Liver (tissue), 9 donors: Measurements from ENCODE around the gene KCNJ10. TPM values are rescaled to one million over a fixed set of nuclear protein-coding genes. Genes with fewer than 3 reads are reported as not detected.

Experiments
- DNase-seq: peaks from one replicate; pipeline ENCODE4 v3.0.0-alpha.2; 2017; ENCODE audit warnings: low spot score
- H3K27ac ChIP-seq, 2 donors: one replicate each; pipeline ENCODE4 v1.7.0; 2013; ENCODE audit warnings: inconsistent platforms in 2 of 2, low read length in 2 of 2, control low read depth in 1 of 2, low read depth in 1 of 2, mild to moderate bottlenecking in 1 of 2
- H3K27me3 ChIP-seq, 4 donors: one replicate each; pipeline versions ENCODE4 v1.6.1 to v1.7.0; 2013; ENCODE audit warnings: low read length in 3 of 4, inconsistent platforms in 1 of 4, mild to moderate bottlenecking in 1 of 4, moderate library complexity in 1 of 4; ENCODE audit not compliant: control insufficient read depth in 4 of 4, insufficient read depth in 4 of 4
- H3K36me3 ChIP-seq, 4 donors: one replicate each; pipeline versions ENCODE4 v1.6.1 to v1.7.0; 2013; ENCODE audit warnings: low read length in 3 of 4, mild to moderate bottlenecking in 3 of 4, low read depth in 1 of 4, moderate library complexity in 1 of 4; ENCODE audit not compliant: control insufficient read depth in 4 of 4, insufficient read depth in 3 of 4
- H3K4me1 ChIP-seq, 4 donors: one replicate each; pipeline versions ENCODE4 v1.6.1 to v1.7.0; 2013; ENCODE audit warnings: low read length in 3 of 4, mild to moderate bottlenecking in 3 of 4, moderate library complexity in 1 of 4; ENCODE audit not compliant: control insufficient read depth in 4 of 4, insufficient read depth in 4 of 4
- H3K4me3 ChIP-seq, 3 donors: one replicate each; pipeline versions ENCODE4 v1.6.1 to v1.7.0; 2013; ENCODE audit warnings: low read length in 3 of 3, control low read depth in 1 of 3, low read depth in 1 of 3, mild to moderate bottlenecking in 1 of 3
- H3K9ac ChIP-seq, 2 donors: one replicate each; pipeline ENCODE4 v1.7.0; 2013; ENCODE audit warnings: low read length in 2 of 2, mild to moderate bottlenecking in 2 of 2, moderate library complexity in 2 of 2, control low read depth in 1 of 2, low read depth in 1 of 2
- H3K9me3 ChIP-seq, 4 donors: one replicate each; pipeline versions ENCODE4 v1.6.1 to v1.7.0; 2013; ENCODE audit warnings: low read length in 3 of 4; ENCODE audit not compliant: control insufficient read depth in 4 of 4
- EGR1 ChIP-seq, 2 donors: IDR thresholded peaks; 2 replicates each; pipeline ENCODE4 v1.6.1; 2016 to 2018; ENCODE audit warnings: antibody characterized with exemption in 2 of 2, low read depth in 2 of 2
- FOXA1 ChIP-seq: IDR thresholded peaks from 2 replicates; pipeline ENCODE4 v1.6.1; 2016; ENCODE audit warnings: antibody characterized with exemption
- FOXA2 ChIP-seq: IDR thresholded peaks from 2 replicates; pipeline ENCODE4 v1.6.1; 2016; ENCODE audit warnings: antibody characterized with exemption
- GABPA ChIP-seq, 2 donors: IDR thresholded peaks in 1 of 2; conservative IDR thresholded peaks in 1 of 2; 2 replicates each; pipeline ENCODE4 v1.6.1; 2016; ENCODE audit warnings: antibody characterized with exemption in 2 of 2, mild to moderate bottlenecking in 1 of 2, moderate library complexity in 1 of 2
- HNF4A ChIP-seq, 2 donors: conservative IDR thresholded peaks; 2 replicates each; pipeline ENCODE4 v1.6.1; 2016; ENCODE audit warnings: antibody characterized with exemption in 2 of 2, mild to moderate bottlenecking in 2 of 2
- HNF4G ChIP-seq: IDR thresholded peaks from 2 replicates; pipeline ENCODE4 v1.6.1; 2016; ENCODE audit warnings: antibody characterized with exemption
- JUND ChIP-seq, 2 donors: IDR thresholded peaks; 2 replicates each; pipeline ENCODE4 v1.6.1; 2016; ENCODE audit warnings: antibody characterized with exemption in 2 of 2
- NR2F2 ChIP-seq: IDR thresholded peaks from 2 replicates; pipeline ENCODE4 v1.6.1; 2016; ENCODE audit warnings: antibody characterized with exemption
- RAD21 ChIP-seq, 2 donors: IDR thresholded peaks; 2 replicates each; pipeline ENCODE4 v1.6.1; 2016; ENCODE audit warnings: antibody characterized with exemption in 2 of 2, mild to moderate bottlenecking in 2 of 2
- RXRA ChIP-seq, 2 donors: IDR thresholded peaks; 2 replicates each; pipeline ENCODE4 v1.6.1; 2017 to 2018; ENCODE audit warnings: antibody characterized with exemption in 2 of 2, mild to moderate bottlenecking in 1 of 2
- TAF1 ChIP-seq: conservative IDR thresholded peaks from 2 replicates; pipeline ENCODE4 v1.6.1; 2016; ENCODE audit warnings: antibody characterized with exemption, mild to moderate bottlenecking
- YY1 ChIP-seq: IDR thresholded peaks from 2 replicates; pipeline ENCODE4 v1.6.1; 2016; ENCODE audit warnings: antibody characterized with exemption, mild to moderate bottlenecking
- WGBS: extraction: QIAGEN DNeasy Blood & Tissue Kit; methylation state at CpG from one replicate; pipeline ENCODE4 v1.1.7; 2013; 5-methylcytosine and 5-hydroxymethylcytosine counted together
- polyA plus RNA-seq, 2 donors: library from polyadenylated mRNA; stranded (reverse) in 1 of 2; unstranded in 1 of 2; fragments of 200-250 nt in 1 of 2; fragments of >200 nt in 1 of 2; fragmentation: Nextera tagmentation in 1 of 2; extraction: Ambion mirVana in 1 of 2; gene quantifications; one replicate each; pipeline versions ENCODE4 v1.2.1 to v1.2.3, GENCODE V29; 2013 to 2015
- total RNA-seq, 2 donors: library from RNA; depleted of rRNA; stranded (reverse); fragments of >200 nt; gene quantifications; one replicate each; pipeline ENCODE4 v1.2.3, GENCODE V29; 2014
- TF ChIP-seq, protein P1 (sequence below): IDR thresholded peaks from 2 replicates; pipeline ENCODE4 v1.6.1; 2016; ENCODE audit warnings: antibody characterized with exemption, mild to moderate bottlenecking
- TF ChIP-seq, protein P2 (sequence below): IDR thresholded peaks from 2 replicates; pipeline ENCODE4 v1.6.1; 2016; ENCODE audit warnings: antibody characterized with exemption
- TF ChIP-seq, protein P3 (sequence below): fragments of 150-350 bp; IDR thresholded peaks from 2 replicates; pipeline ENCODE4 v1.5.1; 2017; ENCODE audit warnings: improper control_type of control experiment, low read depth, low read length; ENCODE audit not compliant: missing input control
- TF ChIP-seq, protein P4 (sequence below): IDR thresholded peaks from 2 replicates; pipeline ENCODE4 v1.6.1; 2016; ENCODE audit warnings: antibody characterized with exemption
- TF ChIP-seq, protein P5 (sequence below): IDR thresholded peaks from 2 replicates; pipeline ENCODE4 v1.6.1; 2016; ENCODE audit warnings: antibody characterized with exemption
- donor health status: healthy.
- donor health status: healthy.
- donor health status: healthy.
- donor health status: healthy.
- donor health status: healthy.

The KCNJ10 gene
- total and polyA plus RNA-seq, 4 donors = 0.48 to 1.6 (median 0.52) TPM

DNA sequence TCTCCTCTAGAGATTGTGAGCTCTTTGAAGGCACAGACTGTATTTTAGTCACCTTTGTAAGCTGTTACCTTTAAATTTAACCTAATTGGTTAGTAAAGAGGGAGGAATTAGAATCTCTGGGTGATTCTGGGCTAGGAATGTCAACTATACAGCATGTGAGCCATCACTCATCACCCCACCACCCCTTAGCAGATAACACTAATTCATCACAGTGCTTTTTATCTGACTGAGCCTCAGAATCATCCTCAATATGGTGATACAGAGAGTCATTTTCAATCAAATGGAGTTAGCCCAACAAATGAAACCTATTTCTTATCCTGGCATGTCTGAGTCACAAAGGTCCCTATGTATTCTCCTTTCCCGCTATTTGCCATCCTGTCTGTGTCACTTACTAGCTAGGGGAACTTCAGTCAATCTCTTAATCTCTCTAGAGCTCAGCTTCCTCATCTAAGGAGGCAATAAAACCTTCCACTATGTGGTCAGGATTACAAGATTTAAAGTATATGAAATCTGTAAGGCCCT, 13.3 kb downstream of the KCNJ10 start:
- no peak for DNase-seq
- H3K27me3 ChIP-seq = no peaks in the 10 kb centered on the region
- no peaks in the 10 kb centered on the region for H3K9me3 ChIP-seq
- no peak overlapping the region for H3K4me3 ChIP-seq
- no peaks in the 10 kb centered on the region for H3K36me3 ChIP-seq
- H3K27ac ChIP-seq = no peak overlapping the region
- WGBS = 72% methylated on average over 1 of the region's 1 CpG
- no peak overlapping the region for H3K9ac ChIP-seq
- TF ChIP-seq, protein P1, sequence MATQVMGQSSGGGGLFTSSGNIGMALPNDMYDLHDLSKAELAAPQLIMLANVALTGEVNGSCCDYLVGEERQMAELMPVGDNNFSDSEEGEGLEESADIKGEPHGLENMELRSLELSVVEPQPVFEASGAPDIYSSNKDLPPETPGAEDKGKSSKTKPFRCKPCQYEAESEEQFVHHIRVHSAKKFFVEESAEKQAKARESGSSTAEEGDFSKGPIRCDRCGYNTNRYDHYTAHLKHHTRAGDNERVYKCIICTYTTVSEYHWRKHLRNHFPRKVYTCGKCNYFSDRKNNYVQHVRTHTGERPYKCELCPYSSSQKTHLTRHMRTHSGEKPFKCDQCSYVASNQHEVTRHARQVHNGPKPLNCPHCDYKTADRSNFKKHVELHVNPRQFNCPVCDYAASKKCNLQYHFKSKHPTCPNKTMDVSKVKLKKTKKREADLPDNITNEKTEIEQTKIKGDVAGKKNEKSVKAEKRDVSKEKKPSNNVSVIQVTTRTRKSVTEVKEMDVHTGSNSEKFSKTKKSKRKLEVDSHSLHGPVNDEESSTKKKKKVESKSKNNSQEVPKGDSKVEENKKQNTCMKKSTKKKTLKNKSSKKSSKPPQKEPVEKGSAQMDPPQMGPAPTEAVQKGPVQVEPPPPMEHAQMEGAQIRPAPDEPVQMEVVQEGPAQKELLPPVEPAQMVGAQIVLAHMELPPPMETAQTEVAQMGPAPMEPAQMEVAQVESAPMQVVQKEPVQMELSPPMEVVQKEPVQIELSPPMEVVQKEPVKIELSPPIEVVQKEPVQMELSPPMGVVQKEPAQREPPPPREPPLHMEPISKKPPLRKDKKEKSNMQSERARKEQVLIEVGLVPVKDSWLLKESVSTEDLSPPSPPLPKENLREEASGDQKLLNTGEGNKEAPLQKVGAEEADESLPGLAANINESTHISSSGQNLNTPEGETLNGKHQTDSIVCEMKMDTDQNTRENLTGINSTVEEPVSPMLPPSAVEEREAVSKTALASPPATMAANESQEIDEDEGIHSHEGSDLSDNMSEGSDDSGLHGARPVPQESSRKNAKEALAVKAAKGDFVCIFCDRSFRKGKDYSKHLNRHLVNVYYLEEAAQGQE = no peak
- TF ChIP-seq GABPA (IDR thresholded peaks at IDR 0.05 in 1 of 2, conservative IDR thresholded peaks at IDR 0.05 in 1 of 2) (no peak), YY1 (no peak), HNF4G (no peak), HNF4A (conservative IDR thresholded peaks at IDR 0.05) (no peak), EGR1 (IDR thresholded peaks at IDR 0.05; ENCODE audit: low read depth in 2 of 2) (no peak), FOXA2 (no peak), TAF1 (no peak), NR2F2 (no peak), RAD21 (IDR thresholded peaks at IDR 0.05) (no peak), FOXA1 (no peak), RXRA (IDR thresholded peaks at IDR 0.05) (no peak), JUND (IDR thresholded peaks at IDR 0.05) (no peak)
- TF ChIP-seq, protein P2, sequence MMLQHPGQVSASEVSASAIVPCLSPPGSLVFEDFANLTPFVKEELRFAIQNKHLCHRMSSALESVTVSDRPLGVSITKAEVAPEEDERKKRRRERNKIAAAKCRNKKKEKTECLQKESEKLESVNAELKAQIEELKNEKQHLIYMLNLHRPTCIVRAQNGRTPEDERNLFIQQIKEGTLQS = no peak
- TF ChIP-seq, protein P3, sequence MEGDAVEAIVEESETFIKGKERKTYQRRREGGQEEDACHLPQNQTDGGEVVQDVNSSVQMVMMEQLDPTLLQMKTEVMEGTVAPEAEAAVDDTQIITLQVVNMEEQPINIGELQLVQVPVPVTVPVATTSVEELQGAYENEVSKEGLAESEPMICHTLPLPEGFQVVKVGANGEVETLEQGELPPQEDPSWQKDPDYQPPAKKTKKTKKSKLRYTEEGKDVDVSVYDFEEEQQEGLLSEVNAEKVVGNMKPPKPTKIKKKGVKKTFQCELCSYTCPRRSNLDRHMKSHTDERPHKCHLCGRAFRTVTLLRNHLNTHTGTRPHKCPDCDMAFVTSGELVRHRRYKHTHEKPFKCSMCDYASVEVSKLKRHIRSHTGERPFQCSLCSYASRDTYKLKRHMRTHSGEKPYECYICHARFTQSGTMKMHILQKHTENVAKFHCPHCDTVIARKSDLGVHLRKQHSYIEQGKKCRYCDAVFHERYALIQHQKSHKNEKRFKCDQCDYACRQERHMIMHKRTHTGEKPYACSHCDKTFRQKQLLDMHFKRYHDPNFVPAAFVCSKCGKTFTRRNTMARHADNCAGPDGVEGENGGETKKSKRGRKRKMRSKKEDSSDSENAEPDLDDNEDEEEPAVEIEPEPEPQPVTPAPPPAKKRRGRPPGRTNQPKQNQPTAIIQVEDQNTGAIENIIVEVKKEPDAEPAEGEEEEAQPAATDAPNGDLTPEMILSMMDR = no peak
- TF ChIP-seq, protein P4, sequence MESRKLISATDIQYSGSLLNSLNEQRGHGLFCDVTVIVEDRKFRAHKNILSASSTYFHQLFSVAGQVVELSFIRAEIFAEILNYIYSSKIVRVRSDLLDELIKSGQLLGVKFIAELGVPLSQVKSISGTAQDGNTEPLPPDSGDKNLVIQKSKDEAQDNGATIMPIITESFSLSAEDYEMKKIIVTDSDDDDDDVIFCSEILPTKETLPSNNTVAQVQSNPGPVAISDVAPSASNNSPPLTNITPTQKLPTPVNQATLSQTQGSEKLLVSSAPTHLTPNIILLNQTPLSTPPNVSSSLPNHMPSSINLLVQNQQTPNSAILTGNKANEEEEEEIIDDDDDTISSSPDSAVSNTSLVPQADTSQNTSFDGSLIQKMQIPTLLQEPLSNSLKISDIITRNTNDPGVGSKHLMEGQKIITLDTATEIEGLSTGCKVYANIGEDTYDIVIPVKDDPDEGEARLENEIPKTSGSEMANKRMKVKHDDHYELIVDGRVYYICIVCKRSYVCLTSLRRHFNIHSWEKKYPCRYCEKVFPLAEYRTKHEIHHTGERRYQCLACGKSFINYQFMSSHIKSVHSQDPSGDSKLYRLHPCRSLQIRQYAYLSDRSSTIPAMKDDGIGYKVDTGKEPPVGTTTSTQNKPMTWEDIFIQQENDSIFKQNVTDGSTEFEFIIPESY = no peak
- TF ChIP-seq, protein P5, sequence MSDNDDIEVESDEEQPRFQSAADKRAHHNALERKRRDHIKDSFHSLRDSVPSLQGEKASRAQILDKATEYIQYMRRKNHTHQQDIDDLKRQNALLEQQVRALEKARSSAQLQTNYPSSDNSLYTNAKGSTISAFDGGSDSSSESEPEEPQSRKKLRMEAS = no peak
- no peaks in the 10 kb centered on the region for H3K4me1 ChIP-seq
